ENCODE results near the gene TMX3. TPM values are rescaled to one million over a fixed set of nuclear protein-coding genes. Genes with fewer than 3 reads are reported as not detected.

The TMX3 gene
- total RNA-seq, 1 experiment from 2014 or later = 39.5 TPM

GRCh38 chr18:68734308-68734707 lies 19.4 kb upstream of the TMX3 start:
- H3K4ac ChIP-seq (ENCODE audit: low read depth, low read length) = no peak overlapping the region
- H3K14ac ChIP-seq (ENCODE audit: insufficient read depth, low read length) = no peak overlapping the region
- Mint-ChIP-seq H3K27me3 (ENCODE audit: low read depth) (no peaks in the 10 kb centered on the region), H3K4me1 (peaks cover 3 to 4% of the 10 kb centered on the region in 2 experiments; a peak in 3 of 4 replicates), H3K27ac (peak overlapping the region in 1 of 3 experiments; percentile 33; a peak in 2 of 7 replicates), H3K4me3 (no peak overlapping the region), H3K36me3 (ENCODE audit: insufficient read depth in 1 of 3, low read depth in 3 of 3) (no peaks in the 10 kb centered on the region), H3K9me3 (no peaks in the 10 kb centered on the region)
- no peak overlapping the region for H3K9ac ChIP-seq (ENCODE audit: extremely low read depth, insufficient read length, low read length)
- no peak overlapping the region for H3K56ac ChIP-seq (ENCODE audit: insufficient read length, low read depth, low read length)
- no peak overlapping the region for H3K18ac ChIP-seq (ENCODE audit: insufficient read length, low read depth, low read length)
- H4K91ac ChIP-seq (ENCODE audit: insufficient read length, low read depth, low read length) = no peak overlapping the region
- H4K8ac ChIP-seq (replicated peaks; ENCODE audit: insufficient read length, low read depth, low read length) = no peak overlapping the region
- H3K23me2 ChIP-seq (ENCODE audit: insufficient read length, low read depth, low read length, poor library complexity, severe bottlenecking) = no peaks in the 10 kb centered on the region
- no peak for DNase-seq
- no peak overlapping the region for H3K23ac ChIP-seq (ENCODE audit: insufficient read length, low read depth, low read length)
- no peaks in the 10 kb centered on the region for H3K9me3 ChIP-seq (ENCODE audit: control insufficient read depth, low read depth, low read length)
- H2AFZ ChIP-seq (ENCODE audit: low read length) = no peak overlapping the region
- no peak overlapping the region for H2BK12ac ChIP-seq (ENCODE audit: insufficient read length, low read depth, low read length)
- no peak overlapping the region for H3T11ph ChIP-seq (ENCODE audit: low read length)
- H3K4me2 ChIP-seq (ENCODE audit: insufficient read depth, insufficient read length, low read length) = no peak overlapping the region
- H3K4me1 ChIP-seq (ENCODE audit: insufficient read depth, low read length) = no peaks in the 10 kb centered on the region
- no peaks in the 10 kb centered on the region for H4K20me1 ChIP-seq (ENCODE audit: control insufficient read depth, insufficient read depth, insufficient read length)
- H3K27ac ChIP-seq (ENCODE audit: insufficient read length, low read depth, low read length) = no peak overlapping the region
- H3K79me1 ChIP-seq (ENCODE audit: insufficient read depth, low read depth, low read length, poor library complexity, severe bottlenecking) = no peaks in the 10 kb centered on the region
- H2BK15ac ChIP-seq (ENCODE audit: low read depth, low read length) = no peak overlapping the region
- H3K79me2 ChIP-seq (ENCODE audit: insufficient read depth, low read length) = no peaks in the 10 kb centered on the region
- TF ChIP-seq CTCF (conservative IDR thresholded peaks at IDR 0.05) = no peak
- H2BK20ac ChIP-seq (ENCODE audit: low read depth, low read length, poor library complexity, severe bottlenecking) = no peak overlapping the region
- no peak overlapping the region for H2AK5ac ChIP-seq (ENCODE audit: insufficient read length, low read length)
- no CpG with 5 or more reads among the region's 5 CpGs for WGBS (ENCODE audit: extremely low coverage, insufficient read length, low lambda C conversion rate)
- H2BK5ac ChIP-seq (ENCODE audit: insufficient read length, low read length) = no peak overlapping the region
- no peaks in the 10 kb centered on the region for H3K27me3 ChIP-seq (ENCODE audit: insufficient read depth, low read length)
- H2BK120ac ChIP-seq (ENCODE audit: low read depth, low read length, poor library complexity, severe bottlenecking) = no peak overlapping the region
- no peak overlapping the region for H4K5ac ChIP-seq (ENCODE audit: insufficient read length, low read depth, low read length)
